Thyroid gland (tissue), 4 donors: ENCODE data around the gene KRTAP10-4. TPM values are rescaled to one million over a fixed set of nuclear protein-coding genes. Genes with fewer than 3 reads are reported as not detected.

Experiments
- DNase-seq, 2 donors: peaks; one replicate each; pipeline ENCODE4 v3.0.0-alpha.2; 2019
- H3K27ac ChIP-seq, 3 donors: fragments of 200-600 bp; sonication (generic); 1 replicate in 2 of 3; 2 replicates in 1 of 3; pipeline ENCODE4 v1.5.1; 2016 to 2019; ENCODE audit warnings: mild to moderate bottlenecking in 1 of 3, moderate library complexity in 1 of 3
- H3K27me3 ChIP-seq: fragments of 200-600 bp; sonication (generic); one replicate; pipeline ENCODE4 v1.5.1; 2019
- H3K36me3 ChIP-seq, 2 donors: fragments of 200-600 bp; sonication (generic); one replicate each; pipeline ENCODE4 v1.5.1; 2016 to 2019
- H3K4me1 ChIP-seq, 2 donors: fragments of 200-600 bp; sonication (generic); one replicate each; pipeline ENCODE4 v1.5.1; 2017 to 2019
- H3K4me3 ChIP-seq, 3 donors: fragments of 200-600 bp; sonication (generic); replicated peaks in 1 of 3; 1 replicate in 2 of 3; 2 replicates in 1 of 3; pipeline ENCODE4 v1.5.1; 2016; ENCODE audit warnings: mild to moderate bottlenecking in 1 of 3
- H3K9me3 ChIP-seq: fragments of 200-600 bp; sonication (generic); one replicate; pipeline ENCODE4 v1.5.1; 2017
- CTCF ChIP-seq, 6 experiments: fragments of 200-600 bp in 3 of 6; fragments of 450-650 bp in 3 of 6; sonication (generic) in 3 of 6; IDR thresholded peaks; one replicate each; pipeline ENCODE4 v1.5.1; 2016 to 2019; ENCODE audit warnings: antibody characterized with exemption in 6 of 6, mild to moderate bottlenecking in 2 of 6, inconsistent platforms in 1 of 6, moderate library complexity in 1 of 6
- POLR2A ChIP-seq, 2 donors: fragments of 450-650 bp; IDR thresholded peaks; one replicate each; pipeline ENCODE4 v1.6.1; 2017; ENCODE audit warnings: antibody characterized with exemption in 2 of 2, mild to moderate bottlenecking in 2 of 2, moderate library complexity in 1 of 2
- WGBS, 2 donors: methylation state at CpG; one replicate each; pipeline ENCODE4 v1.1.5; 2017; 5-methylcytosine and 5-hydroxymethylcytosine counted together
- intact Hi-C: fragments of 100-400 bp; cut with DNase I; formaldehyde crosslinking; loops from one replicate; pipeline ENCODE4 v1.15.1; 2023
- total RNA-seq, 4 donors: library from RNA; depleted of rRNA; stranded (reverse); fragments of >200 nt; gene quantifications; one replicate each; pipeline ENCODE4 v1.2.3, GENCODE V29; 2016

The KRTAP10-4 gene
- total RNA-seq, 4 donors from 2014 or later, result not detected

GRCh38 chr21:44533121-44533890 lies 40.2 kb upstream of the KRTAP10-4 start:
- TF ChIP-seq POLR2A (IDR thresholded peaks at IDR 0.05) (no peak), CTCF (IDR thresholded peaks at IDR 0.05) (no peak)
- Histone ChIP-seq H3K4me1 (no peaks in the 10 kb centered on the region), H3K27ac (no peak overlapping the region), H3K36me3 (no peaks in the 10 kb centered on the region), H3K9me3 (no peaks in the 10 kb centered on the region), H3K4me3 (no peak overlapping the region), H3K27me3 (no peaks in the 10 kb centered on the region)
- 91 to 95% methylated on average over 29 to 36 of the region's 37 CpGs for WGBS, 2 donors
- intact Hi-C loops, result no loop called here
- DNase-seq, result no peak

- no peak for DNase-seq
- intact Hi-C loops, result no loop called here
- H3K36me3 ChIP-seq, result no peaks in the 10 kb centered on the region
- H3K27me3 ChIP-seq, result no peaks in the 10 kb centered on the region
- H3K27ac ChIP-seq, result no peak overlapping the region
- WGBS, 2 donors, result 90 to 95% methylated on average over 16 to 17 of the region's 21 CpGs
- no peak for TF ChIP-seq POLR2A (IDR thresholded peaks at IDR 0.05)
- no peak for TF ChIP-seq CTCF (IDR thresholded peaks at IDR 0.05)
- H3K4me1 ChIP-seq, result no peaks in the 10 kb centered on the region
- H3K9me3 ChIP-seq, result no peaks in the 10 kb centered on the region
- no peak overlapping the region for H3K4me3 ChIP-seq
Measured at GRCh38 chr21:44533891-44534627, 39.5 kb upstream of the KRTAP10-4 start.

GRCh38 chr21:44534688-44535087 lies 38.8 kb upstream of the KRTAP10-4 start:
- TF ChIP-seq CTCF (IDR thresholded peaks at IDR 0.05) (no peak), POLR2A (IDR thresholded peaks at IDR 0.05) (no peak)
- H3K27ac ChIP-seq, result no peak overlapping the region
- intact Hi-C loops, result no loop called here
- no peaks in the 10 kb centered on the region for H3K27me3 ChIP-seq
- no peaks in the 10 kb centered on the region for H3K4me1 ChIP-seq
- WGBS, 2 donors, result 95 to 96% methylated on average over 6 of the region's 6 CpGs
- H3K36me3 ChIP-seq, result no peaks in the 10 kb centered on the region
- DNase-seq, result no peak
- no peaks in the 10 kb centered on the region for H3K9me3 ChIP-seq
- H3K4me3 ChIP-seq, result no peak overlapping the region

- Histone ChIP-seq H3K9me3 (no peaks in the 10 kb centered on the region), H3K27me3 (no peaks in the 10 kb centered on the region), H3K4me1 (no peaks in the 10 kb centered on the region), H3K27ac (no peak overlapping the region), H3K36me3 (no peaks in the 10 kb centered on the region), H3K4me3 (no peak overlapping the region)
- 65 to 66% methylated on average over 7 of the region's 7 CpGs for WGBS, 2 donors
- intact Hi-C loops, result no loop called here
- no peak for DNase-seq
- TF ChIP-seq CTCF (IDR thresholded peaks at IDR 0.05), result no peak
- TF ChIP-seq POLR2A (IDR thresholded peaks at IDR 0.05), result no peak
Measured at GRCh38 chr21:44535963-44536362, 37.6 kb upstream of the KRTAP10-4 start.
